ENCODE measurements around the gene CYTH4.

Gene CYTH4

DNA sequence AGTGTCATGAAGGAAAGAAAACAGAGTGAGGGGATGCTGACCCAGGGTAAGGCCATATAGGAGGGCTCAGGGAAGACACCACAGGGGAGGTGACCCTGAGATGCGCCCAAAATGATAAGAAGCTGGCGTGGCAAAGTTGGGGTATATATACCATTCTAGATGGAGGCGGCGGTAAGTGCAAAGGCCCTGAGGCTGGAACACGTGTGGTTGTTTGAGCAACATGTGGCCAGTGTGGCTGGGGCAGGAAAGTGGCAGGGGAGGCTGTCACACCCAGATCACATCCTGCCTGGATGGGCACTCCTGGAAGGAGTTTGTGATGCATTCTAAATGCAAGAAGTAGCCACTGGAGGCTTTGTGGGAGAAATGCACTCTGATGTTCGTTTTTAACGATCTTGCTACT, 70.2 kb downstream of the CYTH4 start:
- no peak overlapping the region for H3K4me3 ChIP-seq (ENCODE audit: low read depth in 1 of 5, low read length in 5 of 5)

DNA sequence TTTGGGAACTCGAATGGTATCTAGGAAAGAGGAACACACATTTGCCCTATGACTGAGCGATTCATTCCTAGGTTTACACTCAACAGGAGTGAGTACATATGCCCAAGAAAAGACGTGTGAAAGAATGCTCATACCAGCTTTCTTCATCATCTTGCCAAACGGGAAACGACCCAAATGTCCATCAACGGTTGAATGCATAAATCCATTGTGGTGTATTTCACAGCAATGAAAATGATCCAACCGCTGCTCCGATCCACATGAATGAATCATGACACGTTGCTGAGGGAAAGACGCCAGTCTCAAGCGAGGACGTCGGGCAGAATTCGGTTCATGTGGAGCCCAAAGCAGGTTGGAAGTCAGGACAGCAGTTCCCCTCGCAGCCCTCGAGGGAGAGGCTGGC, 71.5 kb downstream of the CYTH4 start:
- Histone ChIP-seq H3K36me3 (ENCODE audit: control insufficient read depth in 5 of 5, insufficient read depth in 5 of 5, low read length in 5 of 5) (no peaks in the 10 kb centered on the region), H3K9me3 (ENCODE audit: control insufficient read depth in 5 of 5, low read length in 5 of 5) (peaks cover 0 to 4% (median 0%) of the 10 kb centered on the region in 5 donors), H3K9ac (ENCODE audit: low read length in 5 of 5) (no peak overlapping the region), H3K4me3 (ENCODE audit: low read depth in 1 of 5, low read length in 5 of 5) (no peak overlapping the region), H3K27me3 (ENCODE audit: control insufficient read depth in 5 of 5, insufficient read depth in 4 of 5, low read length in 5 of 5) (peaks cover 0 to 33% (median 13%) of the 10 kb centered on the region in 5 donors), H3K27ac (ENCODE audit: low read depth, low read length) (no peak overlapping the region), H3K4me1 (ENCODE audit: control insufficient read depth in 5 of 5, insufficient read depth in 5 of 5, low read length in 5 of 5) (no peaks in the 10 kb centered on the region)

More for the DNA sequence above, 70.2 kb downstream of the CYTH4 start:
- Histone ChIP-seq H3K27ac (ENCODE audit: low read depth, low read length) (no peak overlapping the region), H3K4me1 (ENCODE audit: control insufficient read depth in 5 of 5, insufficient read depth in 5 of 5, low read length in 5 of 5) (no peaks in the 10 kb centered on the region), H3K27me3 (ENCODE audit: control insufficient read depth in 5 of 5, insufficient read depth in 4 of 5, low read length in 5 of 5) (peaks cover 0 to 27% (median 13%) of the 10 kb centered on the region in 5 donors), H3K36me3 (ENCODE audit: control insufficient read depth in 5 of 5, insufficient read depth in 5 of 5, low read length in 5 of 5) (no peaks in the 10 kb centered on the region), H3K9ac (ENCODE audit: low read length in 5 of 5) (no peak overlapping the region), H3K9me3 (ENCODE audit: control insufficient read depth in 5 of 5, low read length in 5 of 5) (peaks cover 0 to 4% (median 0%) of the 10 kb centered on the region in 5 donors)

DNA sequence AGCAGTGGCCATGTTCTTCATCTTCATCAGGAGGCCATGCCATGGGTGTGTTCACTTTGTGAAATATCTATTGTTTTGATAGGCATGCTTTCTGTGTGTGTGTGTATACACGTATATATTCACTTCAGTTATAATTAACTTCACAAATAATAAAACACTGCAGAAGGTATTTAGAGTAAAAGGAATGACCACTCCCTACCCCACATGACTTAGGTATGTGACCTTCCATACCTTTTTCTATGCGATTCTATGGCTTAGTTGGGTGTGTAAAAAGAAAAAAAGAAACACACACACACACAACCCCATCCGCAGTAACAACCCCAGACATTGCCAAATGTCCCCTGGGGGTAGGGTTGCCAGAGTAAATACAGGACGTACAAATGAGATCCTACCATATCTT, 72.0 kb downstream of the CYTH4 start:
- H3K9ac ChIP-seq (ENCODE audit: low read length in 5 of 5) = no peak overlapping the region
- no peaks in the 10 kb centered on the region for H3K4me1 ChIP-seq (ENCODE audit: control insufficient read depth in 5 of 5, insufficient read depth in 5 of 5, low read length in 5 of 5)
- no peak overlapping the region for H3K4me3 ChIP-seq (ENCODE audit: low read depth in 1 of 5, low read length in 5 of 5)
- H3K27ac ChIP-seq (ENCODE audit: low read depth, low read length) = no peak overlapping the region
- H3K27me3 ChIP-seq (ENCODE audit: control insufficient read depth in 5 of 5, insufficient read depth in 4 of 5, low read length in 5 of 5) = peaks cover 0 to 33% (median 13%) of the 10 kb centered on the region in 5 donors
- H3K36me3 ChIP-seq (ENCODE audit: control insufficient read depth in 5 of 5, insufficient read depth in 5 of 5, low read length in 5 of 5) = no peaks in the 10 kb centered on the region
- peaks cover 0 to 4% (median 0%) of the 10 kb centered on the region in 5 donors for H3K9me3 ChIP-seq (ENCODE audit: control insufficient read depth in 5 of 5, low read length in 5 of 5)

DNA sequence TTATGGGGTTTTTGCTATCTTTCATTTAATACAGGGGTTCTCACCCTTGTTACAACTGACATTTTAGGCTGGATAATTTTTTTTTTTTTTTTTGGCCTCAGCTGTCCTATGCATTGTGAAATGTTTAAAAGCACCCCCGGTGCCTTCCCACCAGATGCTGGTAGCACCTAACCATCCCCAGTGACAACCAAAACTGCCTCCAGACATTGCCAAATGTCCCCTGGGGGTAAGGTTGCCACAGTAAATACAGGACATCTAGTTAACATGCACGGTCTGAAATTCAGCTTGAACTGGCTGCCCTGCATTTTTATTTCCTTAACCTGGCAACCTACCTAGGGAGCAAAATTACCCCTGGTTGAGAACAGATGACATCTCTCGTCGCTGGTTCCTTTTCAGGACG, 72.4 kb downstream of the CYTH4 start:
- H3K27ac ChIP-seq (ENCODE audit: low read depth, low read length) = no peak overlapping the region
- no peaks in the 10 kb centered on the region for H3K36me3 ChIP-seq (ENCODE audit: control insufficient read depth in 5 of 5, insufficient read depth in 5 of 5, low read length in 5 of 5)
- H3K4me1 ChIP-seq (ENCODE audit: control insufficient read depth in 5 of 5, insufficient read depth in 5 of 5, low read length in 5 of 5) = no peaks in the 10 kb centered on the region
- no peak overlapping the region for H3K4me3 ChIP-seq (ENCODE audit: low read depth in 1 of 5, low read length in 5 of 5)
- H3K9me3 ChIP-seq (ENCODE audit: control insufficient read depth in 5 of 5, low read length in 5 of 5) = peaks cover 0 to 4% (median 0%) of the 10 kb centered on the region in 5 donors
- H3K27me3 ChIP-seq (ENCODE audit: control insufficient read depth in 5 of 5, insufficient read depth in 4 of 5, low read length in 5 of 5) = peaks cover 0 to 33% (median 16%) of the 10 kb centered on the region in 5 donors
- H3K9ac ChIP-seq (ENCODE audit: low read length in 5 of 5) = no peak overlapping the region

DNA sequence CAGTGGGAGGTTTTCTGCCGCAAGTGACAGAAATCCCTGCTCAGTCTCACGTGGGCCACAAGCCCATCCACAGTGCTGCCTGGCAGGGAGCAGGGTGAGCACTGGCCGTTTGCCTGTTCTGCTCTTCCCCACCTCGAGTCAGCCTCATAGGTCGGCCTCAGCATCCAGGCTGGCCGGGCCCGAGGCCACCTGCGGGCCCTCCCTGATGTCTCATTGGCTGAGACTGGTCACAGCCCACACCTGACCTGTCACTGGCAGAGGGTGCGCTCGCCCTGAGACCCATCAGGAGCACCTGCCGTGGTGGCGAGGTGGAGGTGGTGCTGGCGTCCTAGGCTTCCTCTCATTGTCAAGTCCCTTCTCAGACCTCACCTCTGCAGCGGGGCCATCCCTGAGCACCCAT, 72.9 kb downstream of the CYTH4 start:
- H3K4me3 ChIP-seq (ENCODE audit: low read depth in 1 of 5, low read length in 5 of 5) = no peak overlapping the region
- peaks cover 0 to 4% (median 0%) of the 10 kb centered on the region in 5 donors for H3K9me3 ChIP-seq (ENCODE audit: control insufficient read depth in 5 of 5, low read length in 5 of 5)
- no peaks in the 10 kb centered on the region for H3K36me3 ChIP-seq (ENCODE audit: control insufficient read depth in 5 of 5, insufficient read depth in 5 of 5, low read length in 5 of 5)
- no peaks in the 10 kb centered on the region for H3K4me1 ChIP-seq (ENCODE audit: control insufficient read depth in 5 of 5, insufficient read depth in 5 of 5, low read length in 5 of 5)
- peaks cover 0 to 33% (median 16%) of the 10 kb centered on the region in 5 donors for H3K27me3 ChIP-seq (ENCODE audit: control insufficient read depth in 5 of 5, insufficient read depth in 4 of 5, low read length in 5 of 5)
- H3K9ac ChIP-seq (ENCODE audit: low read length in 5 of 5) = no peak overlapping the region
- H3K27ac ChIP-seq (ENCODE audit: low read depth, low read length) = no peak overlapping the region

DNA sequence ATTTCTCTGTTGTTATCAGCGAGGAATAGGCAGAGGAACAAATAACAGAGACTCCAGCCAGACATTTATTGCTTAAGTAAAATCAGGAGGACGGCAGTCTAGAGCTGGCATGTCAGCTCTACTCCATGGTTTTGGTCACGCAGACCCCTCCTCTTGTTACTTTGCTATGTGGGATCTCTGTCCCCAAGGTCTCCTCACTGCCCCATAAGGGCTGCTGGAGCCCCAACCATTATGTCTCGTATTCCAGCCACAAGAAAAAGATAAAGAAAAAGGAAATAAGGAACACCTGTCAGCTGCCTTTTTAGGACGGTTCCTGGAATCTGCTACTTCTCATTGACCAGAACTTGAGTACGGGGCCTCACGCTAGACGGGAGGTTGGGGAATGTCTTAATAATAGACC, 74.6 kb downstream of the CYTH4 start:
- no peak overlapping the region for H3K9ac ChIP-seq (ENCODE audit: low read length in 5 of 5)
- no peaks in the 10 kb centered on the region for H3K4me1 ChIP-seq (ENCODE audit: control insufficient read depth in 5 of 5, insufficient read depth in 5 of 5, low read length in 5 of 5)
- no peak overlapping the region for H3K4me3 ChIP-seq (ENCODE audit: low read depth in 1 of 5, low read length in 5 of 5)
- H3K9me3 ChIP-seq (ENCODE audit: control insufficient read depth in 5 of 5, low read length in 5 of 5) = peaks cover 0 to 4% (median 0%) of the 10 kb centered on the region in 5 donors
- H3K36me3 ChIP-seq (ENCODE audit: control insufficient read depth in 5 of 5, insufficient read depth in 5 of 5, low read length in 5 of 5) = no peaks in the 10 kb centered on the region
- H3K27ac ChIP-seq (ENCODE audit: low read depth, low read length) = no peak overlapping the region
- peaks cover 0 to 36% (median 21%) of the 10 kb centered on the region in 5 donors for H3K27me3 ChIP-seq (ENCODE audit: control insufficient read depth in 5 of 5, insufficient read depth in 4 of 5, low read length in 5 of 5)

DNA sequence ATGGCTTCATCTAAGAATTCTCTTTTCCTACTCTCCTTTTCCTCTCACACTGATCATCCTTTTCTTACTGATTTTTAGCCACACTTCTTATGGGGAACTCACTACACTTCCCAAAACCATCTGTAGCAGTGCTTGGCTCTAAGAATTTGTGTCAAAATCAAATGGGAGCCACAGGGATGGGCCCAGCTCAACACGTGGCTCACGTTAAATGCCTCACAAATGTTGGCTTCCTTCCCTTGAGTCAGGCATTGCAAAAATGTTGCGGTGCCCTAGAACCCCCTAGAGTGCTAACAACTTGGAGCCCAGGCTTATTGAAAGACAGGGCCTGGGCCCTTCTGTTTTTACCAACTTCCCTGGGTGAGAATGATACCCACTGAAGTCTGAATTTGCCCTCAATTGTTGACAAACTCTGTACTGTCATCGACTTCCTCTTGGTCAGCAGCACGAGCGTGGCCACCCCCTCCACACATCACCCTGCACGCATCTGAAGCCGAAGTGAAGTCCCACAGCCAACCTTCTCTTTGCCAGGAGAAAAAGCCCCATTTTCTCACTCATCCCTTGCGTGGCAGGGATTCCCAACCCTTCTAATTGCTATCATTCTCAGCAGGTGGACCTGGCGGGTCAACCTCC, 75.3 kb downstream of the CYTH4 start:
- Histone ChIP-seq H3K27me3 (ENCODE audit: control insufficient read depth in 5 of 5, insufficient read depth in 4 of 5, low read length in 5 of 5) (peaks cover 0 to 40% (median 22%) of the 10 kb centered on the region in 5 donors), H3K4me1 (ENCODE audit: control insufficient read depth in 5 of 5, insufficient read depth in 5 of 5, low read length in 5 of 5) (no peaks in the 10 kb centered on the region), H3K27ac (ENCODE audit: low read depth, low read length) (no peak overlapping the region), H3K4me3 (ENCODE audit: low read depth in 1 of 5, low read length in 5 of 5) (no peak overlapping the region), H3K9me3 (ENCODE audit: control insufficient read depth in 5 of 5, low read length in 5 of 5) (peaks cover 0 to 4% (median 0%) of the 10 kb centered on the region in 5 donors), H3K36me3 (ENCODE audit: control insufficient read depth in 5 of 5, insufficient read depth in 5 of 5, low read length in 5 of 5) (no peaks in the 10 kb centered on the region), H3K9ac (ENCODE audit: low read length in 5 of 5) (no peak overlapping the region)

DNA sequence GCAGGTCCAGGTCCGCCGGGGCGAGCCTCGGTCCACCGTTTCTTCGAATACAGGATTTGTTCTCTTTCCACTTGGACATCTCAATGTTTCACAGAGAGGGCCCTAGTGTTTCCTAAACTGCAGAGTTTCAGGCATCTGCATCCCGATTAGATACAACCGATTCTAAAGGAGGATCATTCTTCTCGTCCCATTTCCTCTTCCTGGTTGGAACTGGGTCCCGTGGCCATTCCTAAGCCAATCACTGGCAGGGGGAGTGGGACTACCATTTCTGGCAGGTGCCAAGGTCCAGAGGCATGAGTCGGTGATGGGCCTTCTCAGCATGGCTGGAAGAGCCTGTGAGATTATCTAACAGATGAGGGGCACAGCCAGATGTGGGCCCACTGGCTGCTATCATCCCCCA, 76.1 kb downstream of the CYTH4 start:
- no peaks in the 10 kb centered on the region for H3K4me1 ChIP-seq (ENCODE audit: control insufficient read depth in 5 of 5, insufficient read depth in 5 of 5, low read length in 5 of 5)
- no peak overlapping the region for H3K27ac ChIP-seq (ENCODE audit: low read depth, low read length)
- peaks cover 0 to 4% (median 0%) of the 10 kb centered on the region in 5 donors for H3K9me3 ChIP-seq (ENCODE audit: control insufficient read depth in 5 of 5, low read length in 5 of 5)
- H3K9ac ChIP-seq (ENCODE audit: low read length in 5 of 5) = no peak overlapping the region
- H3K4me3 ChIP-seq (ENCODE audit: low read depth in 1 of 5, low read length in 5 of 5) = no peak overlapping the region
- H3K27me3 ChIP-seq (ENCODE audit: control insufficient read depth in 5 of 5, insufficient read depth in 4 of 5, low read length in 5 of 5) = peaks cover 0 to 36% (median 26%) of the 10 kb centered on the region in 5 donors
- H3K36me3 ChIP-seq (ENCODE audit: control insufficient read depth in 5 of 5, insufficient read depth in 5 of 5, low read length in 5 of 5) = no peaks in the 10 kb centered on the region

DNA sequence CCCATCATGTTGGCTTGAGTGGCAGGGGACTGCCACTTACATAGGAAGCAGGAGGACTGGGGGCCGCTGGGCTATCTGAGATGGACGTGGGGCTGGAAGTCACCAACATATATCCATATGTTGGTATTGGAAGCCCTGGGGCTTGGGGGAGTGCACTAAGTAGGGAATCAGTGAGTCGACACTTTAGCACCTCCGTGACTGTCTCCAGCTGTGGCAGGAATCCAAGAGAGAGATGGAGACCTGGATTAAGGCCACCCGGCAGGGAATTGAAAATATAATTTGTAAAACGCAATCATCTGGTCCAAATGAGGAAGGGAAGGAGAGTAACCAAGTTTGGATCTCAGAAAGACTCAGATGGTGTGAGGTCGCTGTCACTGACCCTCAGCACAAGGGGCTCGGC, 76.6 kb downstream of the CYTH4 start:
- Histone ChIP-seq H3K9ac (ENCODE audit: low read length in 5 of 5) (no peak overlapping the region), H3K4me3 (ENCODE audit: low read depth in 1 of 5, low read length in 5 of 5) (no peak overlapping the region), H3K9me3 (ENCODE audit: control insufficient read depth in 5 of 5, low read length in 5 of 5) (peaks cover 0 to 4% (median 0%) of the 10 kb centered on the region in 5 donors), H3K4me1 (ENCODE audit: control insufficient read depth in 5 of 5, insufficient read depth in 5 of 5, low read length in 5 of 5) (no peaks in the 10 kb centered on the region), H3K36me3 (ENCODE audit: control insufficient read depth in 5 of 5, insufficient read depth in 5 of 5, low read length in 5 of 5) (no peaks in the 10 kb centered on the region), H3K27me3 (ENCODE audit: control insufficient read depth in 5 of 5, insufficient read depth in 4 of 5, low read length in 5 of 5) (peaks cover 0 to 38% (median 32%) of the 10 kb centered on the region in 5 donors), H3K27ac (ENCODE audit: low read depth, low read length) (no peak overlapping the region)

DNA sequence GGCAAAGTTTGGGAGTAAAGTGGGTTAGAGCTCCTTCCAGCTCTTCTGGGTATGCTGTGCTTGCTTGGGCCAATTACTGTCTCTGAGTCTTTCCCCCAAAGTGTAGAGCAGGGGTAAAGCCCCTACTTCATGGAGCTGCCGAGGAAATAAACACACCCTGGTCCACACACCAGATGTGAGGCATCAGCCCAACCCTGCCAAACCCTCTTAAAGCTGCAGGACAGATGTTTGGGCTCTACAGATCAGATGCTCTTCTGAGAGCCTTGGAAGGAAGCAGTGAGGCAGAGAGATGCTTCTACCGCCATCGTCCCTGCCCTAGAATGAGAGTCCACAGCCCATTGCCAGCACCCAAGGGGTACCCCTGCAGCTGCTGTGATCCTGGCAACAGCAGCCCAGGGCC, 80.3 kb downstream of the CYTH4 start:
- no peaks in the 10 kb centered on the region for H3K9me3 ChIP-seq (ENCODE audit: control insufficient read depth in 5 of 5, low read length in 5 of 5)
- no peak overlapping the region for H3K27ac ChIP-seq (ENCODE audit: low read depth, low read length)
- H3K4me3 ChIP-seq (ENCODE audit: low read depth in 1 of 5, low read length in 5 of 5) = no peak overlapping the region
- no peak overlapping the region for H3K9ac ChIP-seq (ENCODE audit: low read length in 5 of 5)
- H3K27me3 ChIP-seq (ENCODE audit: control insufficient read depth in 5 of 5, insufficient read depth in 4 of 5, low read length in 5 of 5) = peaks cover 0 to 31% (median 18%) of the 10 kb centered on the region in 5 donors
- H3K36me3 ChIP-seq (ENCODE audit: control insufficient read depth in 5 of 5, insufficient read depth in 5 of 5, low read length in 5 of 5) = no peaks in the 10 kb centered on the region
- H3K4me1 ChIP-seq (ENCODE audit: control insufficient read depth in 5 of 5, insufficient read depth in 5 of 5, low read length in 5 of 5) = peaks cover 0 to 8% (median under 1%) of the 10 kb centered on the region in 5 donors
